Large intestine (tissue), 3 donors: ENCODE results near the gene EPHB3. TPM values are rescaled to one million over a fixed set of nuclear protein-coding genes. Genes with fewer than 3 reads are reported as not detected.
A peak's percentile ranks its signal among the peaks of the same experiment; 100 is the strongest.

Experiments
- DNase-seq, 2 donors: peaks; one replicate each; pipeline versions ENCODE4 v3.0.0 to v3.0.0-alpha.2; 2013
- H3K27ac ChIP-seq: one replicate; pipeline ENCODE4 v1.5.1; 2013; ENCODE audit warnings: low read length
- H3K27me3 ChIP-seq: 2 replicates; pipeline ENCODE4 v1.6.1; 2013; ENCODE audit warnings: low read length; ENCODE audit not compliant: control insufficient read depth, insufficient read depth
- H3K36me3 ChIP-seq: 2 replicates; pipeline ENCODE4 v1.6.1; 2013; ENCODE audit warnings: low read length; ENCODE audit not compliant: control insufficient read depth, insufficient read depth
- H3K4me1 ChIP-seq: one replicate; pipeline ENCODE4 v1.6.1; 2013; ENCODE audit warnings: low read length; ENCODE audit not compliant: control insufficient read depth, insufficient read depth
- H3K4me3 ChIP-seq: one replicate; pipeline ENCODE4 v1.5.1; 2013; ENCODE audit warnings: low read length
- H3K9me3 ChIP-seq: one replicate; pipeline ENCODE4 v1.6.1; 2013; ENCODE audit warnings: mild to moderate bottlenecking, low read depth, low read length, moderate library complexity; ENCODE audit not compliant: control insufficient read depth
- WGBS: methylation state at CpG from one replicate; pipeline ENCODE4 v1.1.5; 2013; ENCODE audit warnings: low lambda C conversion rate; ENCODE audit not compliant: insufficient coverage; 5-methylcytosine and 5-hydroxymethylcytosine counted together
- polyA plus RNA-seq: library from polyadenylated mRNA; unstranded; fragments of 120-200 nt; gene quantifications from one replicate; pipeline ENCODE4 v1.2.1, GENCODE V29; 2013

Gene EPHB3
- polyA plus RNA-seq, 1 donor, result 9.3 TPM

DNA sequence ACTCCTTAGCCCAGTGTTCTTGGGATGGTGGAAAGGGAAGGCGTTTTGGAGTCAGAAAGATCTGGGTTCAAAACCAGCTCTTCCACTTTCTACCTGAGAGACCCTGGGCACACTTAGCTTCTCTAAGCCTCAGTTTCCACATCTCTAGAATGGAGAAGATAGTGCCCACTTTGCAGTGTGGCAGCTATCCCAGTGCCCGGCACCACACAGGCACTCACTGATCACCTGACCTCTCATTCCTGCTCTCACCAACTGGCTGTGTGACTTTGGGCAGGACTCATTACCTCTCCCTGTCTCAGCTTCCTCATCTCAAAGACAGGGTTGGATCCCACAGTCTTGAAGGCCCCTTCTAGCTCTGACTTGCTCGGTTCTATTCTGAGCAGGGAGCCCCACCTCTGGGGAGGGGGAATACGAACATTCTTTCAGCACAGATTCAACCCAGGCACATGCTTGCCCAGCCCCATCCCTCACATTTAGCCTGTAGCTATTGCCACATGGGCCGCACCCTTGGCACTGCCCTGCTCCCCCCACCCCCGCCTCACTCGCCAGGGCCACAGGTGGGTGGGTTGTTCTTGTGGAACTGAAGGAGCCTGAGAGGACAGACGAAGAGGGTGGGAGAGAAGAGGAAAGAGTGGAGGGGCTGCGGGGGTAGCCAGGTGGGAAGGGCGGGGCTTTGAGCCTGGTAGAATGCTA, 39.2 kb downstream of the EPHB3 start:
- Histone ChIP-seq H3K4me3 (no peak overlapping the region), H3K9me3 (no peaks in the 10 kb centered on the region), H3K27ac (no peak overlapping the region), H3K27me3 (peaks cover 42% of the 10 kb centered on the region), H3K4me1 (peaks cover 23% of the 10 kb centered on the region), H3K36me3 (no peaks in the 10 kb centered on the region)
- no CpG with 5 or more reads among the region's 10 CpGs for WGBS
- DNase-seq, result no peak

DNA sequence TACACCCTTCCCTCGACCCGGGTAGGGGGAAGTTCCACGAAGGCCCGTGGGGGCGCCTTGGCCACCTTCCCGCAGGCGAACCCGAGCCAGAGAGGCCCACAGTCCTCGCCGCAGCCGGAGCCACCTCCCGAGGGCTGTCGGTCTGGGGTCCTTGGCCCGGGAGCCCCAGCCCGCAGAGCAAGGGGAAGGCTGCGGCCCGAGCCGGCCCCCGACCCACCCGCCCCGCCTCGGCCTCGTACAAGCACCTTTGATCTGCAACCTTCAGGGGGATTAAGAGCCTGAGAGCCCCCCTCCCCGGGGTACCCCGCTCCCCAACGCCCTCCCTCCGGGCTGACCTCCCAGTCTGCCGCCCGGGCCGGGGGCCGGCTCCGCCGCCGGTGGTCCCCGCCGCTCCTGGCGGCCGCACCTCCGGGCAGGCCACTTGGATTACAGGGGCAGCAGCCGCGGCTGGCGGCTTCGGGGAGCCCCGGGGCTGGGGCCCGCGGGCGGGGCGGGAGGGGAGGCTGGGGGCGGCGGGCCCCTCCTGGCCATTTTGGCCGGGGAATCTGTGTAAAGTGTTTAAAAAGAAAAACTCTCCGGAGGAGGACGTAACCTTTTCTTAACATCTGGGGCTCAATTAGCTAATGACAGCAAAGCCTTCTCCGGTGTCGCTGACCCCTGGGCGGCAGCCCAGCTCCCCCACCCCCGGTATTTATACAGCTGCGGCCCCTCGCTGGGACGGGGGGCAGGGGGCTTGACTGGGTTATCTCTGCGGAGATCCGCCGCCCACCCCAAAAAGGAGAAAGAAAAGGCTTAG, 40.2 kb downstream of the EPHB3 start:
- no CpG with 5 or more reads among the region's 63 CpGs for WGBS
- no peak for DNase-seq
- H3K27ac ChIP-seq, result no peak overlapping the region
- peaks cover 42% of the 10 kb centered on the region for H3K27me3 ChIP-seq
- peaks cover 19% of the 10 kb centered on the region for H3K4me1 ChIP-seq
- no peaks in the 10 kb centered on the region for H3K36me3 ChIP-seq
- H3K9me3 ChIP-seq, result no peaks in the 10 kb centered on the region
- peak overlapping the region; percentile 4 for H3K4me3 ChIP-seq

DNA sequence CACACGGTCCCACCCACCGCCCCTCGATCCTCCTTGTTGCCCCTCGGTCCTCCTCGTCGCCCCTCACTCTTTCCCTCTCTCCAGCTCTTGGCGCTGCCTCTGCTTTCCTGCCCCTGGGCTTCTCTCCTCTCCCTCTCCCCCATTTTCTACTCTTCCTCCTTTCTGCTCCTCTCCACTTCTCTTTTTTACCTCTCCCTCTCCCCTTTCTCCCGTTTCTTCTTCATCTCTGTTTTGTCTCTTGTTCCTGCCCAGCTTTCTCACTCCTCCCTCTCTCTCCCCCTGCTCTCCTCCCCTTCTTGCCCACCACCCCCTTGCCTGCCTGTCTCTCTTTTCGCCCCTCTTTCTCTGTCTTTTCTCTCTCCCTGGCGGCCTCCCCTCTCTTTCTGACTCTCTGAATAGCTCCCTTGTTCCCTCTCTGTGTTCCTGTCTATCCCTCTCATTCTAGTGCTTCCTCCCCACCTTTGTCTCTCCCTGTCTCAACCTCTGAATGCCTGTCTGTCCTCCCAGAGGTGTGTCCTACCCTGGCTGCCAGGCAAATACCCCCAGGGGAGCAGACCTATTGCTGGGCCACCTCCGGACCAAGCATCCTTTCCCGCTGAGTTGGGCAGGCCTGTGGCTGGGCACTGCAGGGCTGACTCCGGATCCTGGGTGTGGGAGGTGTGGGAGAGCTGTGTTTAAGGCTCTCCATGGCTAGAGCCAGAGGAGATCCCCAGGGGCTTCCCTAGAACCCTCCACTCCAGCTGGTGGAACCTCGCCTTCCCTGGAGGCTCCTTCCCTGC, 41.0 kb downstream of the EPHB3 start:
- DNase-seq, result no peak
- Histone ChIP-seq H3K27ac (no peak overlapping the region), H3K36me3 (no peaks in the 10 kb centered on the region), H3K27me3 (peaks cover 42% of the 10 kb centered on the region), H3K4me1 (peaks cover 18% of the 10 kb centered on the region), H3K9me3 (no peaks in the 10 kb centered on the region), H3K4me3 (peak overlapping the region; percentile 4)
- WGBS, result 10% methylated on average over 3 of the region's 14 CpGs

DNA sequence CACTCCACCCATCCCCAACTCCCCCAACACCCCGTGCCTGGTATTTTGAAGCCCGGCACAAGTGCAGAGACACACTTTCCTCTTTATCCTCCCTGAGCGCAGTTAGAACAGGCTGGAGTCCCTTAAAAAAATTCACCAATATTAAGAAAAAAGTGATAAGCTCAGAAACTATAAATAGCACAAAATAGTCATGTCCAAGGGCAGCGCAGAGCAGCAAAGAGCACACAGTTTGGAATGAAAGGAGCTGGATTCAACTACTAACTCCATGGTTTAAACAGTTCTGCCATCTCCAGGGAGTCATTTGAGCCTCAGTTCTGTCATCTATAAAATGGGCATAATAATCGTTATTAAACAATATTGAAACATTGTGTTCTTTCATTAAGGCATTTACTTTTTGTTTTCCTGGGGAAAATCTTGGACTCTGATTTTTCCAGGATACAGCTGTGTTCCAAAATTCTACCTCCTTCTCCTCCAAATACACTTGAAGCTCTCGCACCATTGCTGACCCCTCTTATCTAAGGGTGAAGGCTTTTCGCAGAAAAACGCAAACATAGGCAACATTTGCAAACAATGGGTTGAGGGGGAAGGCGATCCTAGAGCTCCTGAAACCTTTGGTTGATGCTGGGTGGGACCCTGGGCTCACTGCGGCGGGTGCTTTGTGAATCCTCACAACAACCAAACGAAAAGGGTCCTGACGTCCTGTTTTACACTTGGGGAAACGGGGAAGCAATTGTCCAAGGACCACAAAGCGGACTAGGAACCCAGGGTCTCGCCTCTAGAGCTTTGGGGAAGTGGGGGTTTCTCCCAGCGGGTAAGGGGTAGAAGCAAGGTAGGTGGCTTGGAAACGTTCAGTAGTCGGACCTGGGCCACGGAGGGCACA, 41.8 kb downstream of the EPHB3 start:
- Histone ChIP-seq H3K4me1 (peaks cover 18% of the 10 kb centered on the region), H3K27me3 (peaks cover 42% of the 10 kb centered on the region), H3K36me3 (no peaks in the 10 kb centered on the region), H3K4me3 (peak overlapping the region; percentile 35), H3K27ac (no peak overlapping the region), H3K9me3 (no peaks in the 10 kb centered on the region)
- DNase-seq, result no peak
- 60% methylated on average over 1 of the region's 20 CpGs for WGBS

DNA sequence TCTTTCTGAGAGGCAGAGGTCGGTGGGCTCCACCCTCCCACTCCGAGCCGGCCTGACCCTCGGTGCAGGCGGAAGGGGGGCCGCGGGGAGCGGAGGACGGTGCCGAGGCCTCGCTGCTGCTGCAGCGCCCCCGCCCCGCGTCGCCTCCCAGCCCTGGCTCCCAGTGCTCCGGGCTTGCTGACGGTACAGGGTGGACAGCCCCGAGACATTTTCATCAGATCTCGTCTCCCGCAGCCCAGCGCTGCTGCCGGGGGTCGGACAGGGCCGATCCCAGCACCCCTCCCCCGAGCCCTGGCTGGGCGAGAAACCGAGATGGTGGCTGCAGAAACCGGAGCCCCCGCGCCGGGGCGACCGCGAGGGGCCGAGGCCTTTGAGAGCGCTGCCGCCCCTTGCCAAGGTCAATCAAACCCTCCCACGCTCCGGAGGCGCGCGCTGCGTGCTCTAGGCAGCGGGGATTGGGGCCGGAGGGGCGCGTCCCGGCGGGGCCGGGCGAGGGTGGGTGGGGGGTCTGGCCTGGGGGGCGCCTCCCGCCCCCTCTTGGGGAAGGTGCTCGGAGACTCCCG, 42.5 kb downstream of the EPHB3 start:
- H3K27ac ChIP-seq, result no peak overlapping the region
- H3K4me1 ChIP-seq, result peaks cover 18% of the 10 kb centered on the region
- DNase-seq, result peak in 1 of 2 donors; percentile 46
- H3K27me3 ChIP-seq, result peaks cover 42% of the 10 kb centered on the region
- WGBS, result no CpG with 5 or more reads among the region's 56 CpGs
- no peaks in the 10 kb centered on the region for H3K36me3 ChIP-seq
- H3K9me3 ChIP-seq, result no peaks in the 10 kb centered on the region
- peak overlapping the region; percentile 35 for H3K4me3 ChIP-seq

DNA sequence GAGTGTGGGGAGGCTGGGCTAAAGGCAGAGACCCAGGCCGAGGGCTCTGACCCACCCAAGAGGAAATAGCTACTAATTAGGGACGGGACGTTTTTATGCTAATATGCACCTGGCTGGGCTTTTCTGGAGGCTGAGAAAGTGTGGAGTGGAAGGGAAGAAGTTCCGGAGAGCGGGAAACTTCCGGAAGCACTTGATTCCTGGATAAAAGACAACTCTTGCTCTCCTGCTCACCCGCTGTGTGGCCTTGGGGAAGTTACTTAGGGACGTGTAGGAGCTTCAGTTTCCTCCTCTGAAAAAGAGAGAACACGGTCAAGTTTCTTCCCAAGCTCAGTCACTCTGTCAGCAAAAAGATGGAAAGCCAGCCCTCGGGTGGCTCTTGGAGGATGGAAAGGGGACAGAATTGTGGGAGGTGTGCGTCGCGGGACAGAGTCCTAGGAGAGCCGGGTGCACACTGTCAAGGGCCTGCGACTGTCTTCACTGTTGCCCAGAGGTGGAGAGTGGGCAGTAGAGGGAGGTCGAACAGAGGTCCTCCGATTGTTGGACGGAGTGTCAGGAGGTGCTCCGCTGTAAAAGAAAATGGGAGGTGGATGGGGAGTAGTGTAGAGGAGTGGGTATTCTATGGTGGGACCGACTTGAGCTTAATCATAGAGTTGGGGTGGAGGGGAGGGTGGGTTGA, 43.2 kb downstream of the EPHB3 start:
- WGBS, result 87% methylated on average over 5 of the region's 20 CpGs
- Histone ChIP-seq H3K27ac (no peak overlapping the region), H3K4me1 (peaks cover 18% of the 10 kb centered on the region), H3K27me3 (peaks cover 42% of the 10 kb centered on the region), H3K9me3 (no peaks in the 10 kb centered on the region), H3K4me3 (no peak overlapping the region), H3K36me3 (no peaks in the 10 kb centered on the region)
- peak in 1 of 2 donors; percentile 53 for DNase-seq

DNA sequence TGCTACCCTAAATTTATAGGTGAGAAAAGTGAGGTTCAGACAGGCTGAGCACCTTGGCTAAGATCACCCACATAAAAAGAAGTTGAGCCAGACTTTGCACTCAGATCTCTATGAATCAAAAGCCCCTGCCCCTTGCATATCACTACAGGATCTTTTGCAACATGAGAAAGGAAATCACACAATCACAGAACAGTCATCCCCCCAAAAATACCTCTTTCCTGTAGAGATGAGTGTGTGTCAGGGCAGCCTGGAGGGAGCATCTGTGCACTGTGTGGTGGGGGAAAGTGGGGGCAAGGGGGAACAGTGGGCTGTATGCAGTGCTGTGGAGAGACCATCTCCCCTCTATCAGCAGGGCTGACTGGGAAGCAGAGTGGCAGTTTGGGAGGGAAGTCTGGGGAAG, 46.6 kb downstream of the EPHB3 start:
- H3K9me3 ChIP-seq, result no peaks in the 10 kb centered on the region
- no peak for DNase-seq
- H3K27me3 ChIP-seq, result peaks cover 17% of the 10 kb centered on the region
- no peaks in the 10 kb centered on the region for H3K36me3 ChIP-seq
- H3K4me1 ChIP-seq, result peaks cover 11% of the 10 kb centered on the region
- no peak overlapping the region for H3K27ac ChIP-seq
- H3K4me3 ChIP-seq, result no peak overlapping the region

DNA sequence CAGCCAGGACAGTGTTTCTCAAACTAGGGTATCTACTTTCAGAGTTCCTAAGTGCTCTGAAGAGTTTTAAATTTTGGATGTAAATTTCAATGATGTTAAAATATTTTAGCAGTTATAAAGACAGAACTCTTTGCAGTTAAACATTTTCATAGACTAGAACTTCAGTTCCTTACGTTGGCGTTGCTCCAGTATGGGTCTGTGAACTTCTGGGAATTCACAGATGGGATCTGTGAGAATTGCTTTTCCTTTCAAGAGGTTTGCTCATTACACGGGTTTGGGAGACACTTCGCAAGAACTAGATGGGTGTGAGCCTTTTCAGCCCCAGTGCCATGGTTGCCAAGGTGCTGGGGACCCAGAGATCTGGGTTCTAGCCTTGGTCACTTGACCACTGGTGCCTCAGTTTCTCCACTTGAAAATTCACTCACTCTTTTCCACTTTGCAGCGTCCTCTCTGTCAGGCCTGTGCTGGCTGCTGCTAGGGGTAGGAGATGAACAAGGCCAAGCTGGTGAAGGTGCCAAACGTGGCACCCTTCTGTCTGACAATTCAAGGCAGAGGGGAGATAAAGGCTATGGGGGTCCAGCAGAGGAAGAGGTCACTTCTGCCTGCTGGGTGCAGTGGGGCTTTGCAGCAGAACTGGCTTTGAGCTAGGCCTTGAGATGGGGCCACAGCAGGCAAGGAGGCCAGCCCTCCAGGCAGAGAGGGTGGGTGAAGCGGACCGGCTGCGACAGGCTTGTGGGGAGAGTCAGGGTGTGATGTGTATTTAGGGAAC, 48.1 kb downstream of the EPHB3 start:
- Histone ChIP-seq H3K9me3 (no peaks in the 10 kb centered on the region), H3K27me3 (peaks cover 4% of the 10 kb centered on the region), H3K36me3 (no peaks in the 10 kb centered on the region), H3K27ac (no peak overlapping the region), H3K4me1 (peaks cover 3% of the 10 kb centered on the region), H3K4me3 (no peak overlapping the region)
- WGBS, result 50% methylated on average over 1 of the region's 9 CpGs
- no peak for DNase-seq
